HCT116 (cell line): ENCODE data around the gene TEAD1. TPM values are rescaled to one million over a fixed set of nuclear protein-coding genes. Genes with fewer than 3 reads are reported as not detected.
A peak's percentile ranks its signal among the peaks of the same experiment; 100 is the strongest.

Source experiments
- ATAC-seq: fragments of 200-7000 bp; cut with Tn5 transposase; 2 replicates; pipeline ENCODE4 v1.9.1; 2020; ENCODE audit warnings: mild to moderate bottlenecking, moderate library complexity
- BruUV-seq: library from RNA; stranded (reverse); fragments of 400-500 nt; replicated peaks from 2 replicates; lab custom pipeline; 2021; lab: Mats Ljungman, UMichigan
- CTCF ChIA-PET: fragments of 300-600 bp; sonication (Branson Sonifier 250); formaldehyde crosslinking; loops from one replicate; lab custom pipeline; 2021; ENCODE audit warnings: antibody characterized with exemption; lab: Charles Lee
- POLR2A ChIA-PET: fragments of 300-600, 350-600 bp; sonication (Branson Sonifier 250); formaldehyde crosslinking; loops from one replicate; lab custom pipeline; 2021; ENCODE audit warnings: antibody characterized with exemption; lab: Charles Lee
- RAD21 ChIA-PET, 2 experiments: fragments of 300-600 bp; sonication (Branson Sonifier 250); formaldehyde crosslinking; loops; one replicate each; lab custom pipeline; 2023; ENCODE audit warnings: low total read pairs in 2 of 2; ENCODE audit not compliant: uncharacterized antibody in 2 of 2, unreplicated experiment in 2 of 2, low non-redundant PET in 1 of 2; lab: Charles Lee
- DNase-seq: peaks from one replicate; pipeline ENCODE4 v3.0.0-alpha.2; 2010; ENCODE audit warnings: low read depth, low spot score
- H2AFZ ChIP-seq: fragments of 200-600 bp; shearing (Covaris generic), sonication (generic); 2 replicates; pipeline ENCODE4 v1.6.1; 2017; ENCODE audit warnings: low read depth, mixed run types, mixed read lengths, antibody characterized with exemption, low read length; ENCODE audit not compliant: poor library complexity, severe bottlenecking
- H3K27ac ChIP-seq: 2 replicates; pipeline ENCODE4 v1.5.1; 2012; ENCODE audit warnings: low read depth, low read length
- H3K27me3 ChIP-seq: fragments of 200-600 bp; sonication (generic); 2 replicates; pipeline ENCODE4 v1.6.1; 2016; ENCODE audit warnings: mixed run types, low read length, mixed read lengths; ENCODE audit not compliant: insufficient read depth
- H3K36me3 ChIP-seq, 2 experiments: fragments of 200-500 bp in 1 of 2; fragments of 200-600 bp in 1 of 2; sonication (Bioruptor generic) in 1 of 2; sonication (generic) in 1 of 2; 2 replicates each; pipeline versions ENCODE4 v1.5.1 to v1.6.1; 2014 to 2016; ENCODE audit warnings: low read length in 2 of 2, inconsistent platforms in 1 of 2, mixed read lengths in 1 of 2, mixed run types in 1 of 2; ENCODE audit not compliant: insufficient read depth in 2 of 2, control insufficient read depth in 1 of 2
- H3K4me1 ChIP-seq, 2 experiments: fragments of 200-600 bp in 1 of 2; sonication (generic) in 1 of 2; 2 replicates each; pipeline versions ENCODE4 v1.5.1 to v1.6.1; 2012 to 2017; ENCODE audit warnings: low read length in 2 of 2, inconsistent platforms in 1 of 2, mild to moderate bottlenecking in 1 of 2, mixed read lengths in 1 of 2, mixed run types in 1 of 2, moderate library complexity in 1 of 2; ENCODE audit not compliant: insufficient read depth in 2 of 2, control insufficient read depth in 1 of 2
- H3K4me2 ChIP-seq: fragments of 200-600 bp; sonication (generic); 2 replicates; pipeline ENCODE4 v1.6.1; 2017; ENCODE audit warnings: mixed run types, low read length, mixed read lengths
- H3K4me3 ChIP-seq, 2 experiments: fragments of 200-600 bp in 1 of 2; sonication (generic) in 1 of 2; replicated peaks in 1 of 2; 2 replicates each; pipeline ENCODE4 v1.5.1; 2011 to 2016; ENCODE audit warnings: low read length in 2 of 2, control low read depth in 1 of 2, low read depth in 1 of 2, mild to moderate bottlenecking in 1 of 2, mixed read lengths in 1 of 2, mixed run types in 1 of 2
- H3K79me2 ChIP-seq: fragments of 200-600 bp; sonication (generic); 2 replicates; pipeline ENCODE4 v1.6.1; 2017; ENCODE audit warnings: mild to moderate bottlenecking, mixed run types, low read length, moderate library complexity, mixed read lengths; ENCODE audit not compliant: insufficient read depth
- H3K9ac ChIP-seq: fragments of 200-600 bp; sonication (generic); 2 replicates; pipeline ENCODE4 v1.6.1; 2016; ENCODE audit warnings: low read length, mixed read lengths
- H3K9me2 ChIP-seq: fragments of 200-600 bp; sonication (generic), shearing (Covaris generic); 2 replicates; pipeline ENCODE4 v1.6.1; 2017; ENCODE audit warnings: mixed run types, mild to moderate bottlenecking, moderate library complexity; ENCODE audit not compliant: insufficient read depth
- H3K9me3 ChIP-seq, 2 experiments: fragments of 200-500 bp in 1 of 2; fragments of 200-600 bp in 1 of 2; sonication (Bioruptor generic) in 1 of 2; sonication (generic) in 1 of 2; 2 replicates each; pipeline ENCODE4 v1.6.1; 2014 to 2017; ENCODE audit warnings: low read length in 2 of 2, mixed read lengths in 2 of 2, inconsistent platforms in 1 of 2, low read depth in 1 of 2, mild to moderate bottlenecking in 1 of 2, mixed run types in 1 of 2, moderate library complexity in 1 of 2; ENCODE audit not compliant: control insufficient read depth in 1 of 2, insufficient read depth in 1 of 2
- H4K20me1 ChIP-seq: fragments of 200-600 bp; sonication (generic), shearing (Covaris generic); 2 replicates; pipeline ENCODE4 v1.6.1; 2017; ENCODE audit warnings: mixed run types, mild to moderate bottlenecking, moderate library complexity; ENCODE audit not compliant: insufficient read depth
- ATF3 ChIP-seq: IDR thresholded peaks from 2 replicates; pipeline ENCODE4 v1.6.1; 2012
- CBX3 ChIP-seq: IDR thresholded peaks from 2 replicates; pipeline ENCODE4 v1.6.1; 2012; ENCODE audit warnings: low read depth
- EGR1 ChIP-seq: IDR thresholded peaks from 2 replicates; pipeline ENCODE4 v1.6.1; 2012; ENCODE audit warnings: low read depth
- ELF1 ChIP-seq: IDR thresholded peaks from 2 replicates; pipeline ENCODE4 v1.6.1; 2012; ENCODE audit warnings: low read depth, borderline replicate concordance
- EZH2 ChIP-seq: fragments of 200-600 bp; sonication (generic); IDR thresholded peaks from 2 replicates; pipeline ENCODE4 v1.6.1; 2017; ENCODE audit warnings: antibody characterized with exemption, mixed run types
- EZH2phosphoT487 ChIP-seq: fragments of 200-600 bp; IDR thresholded peaks from 2 replicates; pipeline ENCODE4 v1.6.1; 2018; ENCODE audit warnings: antibody characterized with exemption, borderline replicate concordance
- FOSL1 ChIP-seq: IDR thresholded peaks from 2 replicates; pipeline ENCODE4 v1.6.1; 2012; ENCODE audit warnings: low read depth
- JUND ChIP-seq: IDR thresholded peaks from 2 replicates; pipeline ENCODE4 v1.6.1; 2012
- POLR2AphosphoS5 ChIP-seq: IDR thresholded peaks from 2 replicates; pipeline ENCODE4 v1.6.1; 2011; ENCODE audit warnings: mild to moderate bottlenecking, low read depth, low read length, moderate library complexity
- RAD21 ChIP-seq: IDR thresholded peaks from 2 replicates; pipeline ENCODE4 v1.6.1; 2012; ENCODE audit warnings: low read depth, mild to moderate bottlenecking
- SIN3A ChIP-seq: IDR thresholded peaks from 2 replicates; pipeline ENCODE4 v1.6.1; 2012; ENCODE audit warnings: low read depth
- SP1 ChIP-seq: IDR thresholded peaks from 2 replicates; pipeline ENCODE4 v1.6.1; 2012; ENCODE audit warnings: low read depth
- TCF7L2 ChIP-seq: IDR thresholded peaks from 2 replicates; pipeline ENCODE4 v1.7.0; 2011; ENCODE audit warnings: borderline replicate concordance, inconsistent platforms; ENCODE audit not compliant: insufficient read depth, insufficient read length; ENCODE audit errors: extremely low read depth
- YY1 ChIP-seq: IDR thresholded peaks from 2 replicates; pipeline ENCODE4 v1.6.1; 2011; ENCODE audit warnings: low read length, low read depth, moderate library complexity, mild to moderate bottlenecking; ENCODE audit not compliant: insufficient replicate concordance; ENCODE audit errors: extremely low read depth
- ZFX ChIP-seq: fragments of 450-650 bp; IDR thresholded peaks from 2 replicates; pipeline ENCODE4 v1.6.1; 2017
- ZNF274 ChIP-seq: fragments of 200-500 bp; sonication (Bioruptor generic); IDR thresholded peaks from 2 replicates; pipeline ENCODE4 v1.6.1; 2014; ENCODE audit warnings: mild to moderate bottlenecking, low read depth, low read length, inconsistent platforms
- intact Hi-C: fragments of 100-400 bp; cut with micrococcal nuclease; formaldehyde crosslinking; loops from 2 replicates; pipeline ENCODE4 v1.10.0; 2022
- total RNA-seq: library from RNA; stranded (reverse); gene quantifications from one replicate; pipeline ENCODE4 v1.2.1, GENCODE V29; 2021; ENCODE audit not compliant: unreplicated experiment
- TF ChIP-seq, protein P1 (sequence below): IDR thresholded peaks from 2 replicates; pipeline ENCODE4 v1.6.1; 2012
- TF ChIP-seq, protein P2 (sequence below), 3 experiments: fragments of 200-600 bp in 1 of 3; sonication (generic) in 1 of 3; IDR thresholded peaks in 2 of 3; conservative IDR thresholded peaks in 1 of 3; 2 replicates each; pipeline ENCODE4 v1.5.1; 2012 to 2017; ENCODE audit warnings: low read depth in 2 of 3, low read length in 2 of 3, antibody characterized with exemption in 1 of 3, borderline replicate concordance in 1 of 3, control low read depth in 1 of 3, mild to moderate bottlenecking in 1 of 3, mixed read lengths in 1 of 3, mixed run types in 1 of 3, moderate library complexity in 1 of 3; ENCODE audit not compliant: insufficient read depth in 1 of 3

TEAD1 gene
- total RNA-seq, 1 experiment from 2014 or later: 103 TPM

DNA sequence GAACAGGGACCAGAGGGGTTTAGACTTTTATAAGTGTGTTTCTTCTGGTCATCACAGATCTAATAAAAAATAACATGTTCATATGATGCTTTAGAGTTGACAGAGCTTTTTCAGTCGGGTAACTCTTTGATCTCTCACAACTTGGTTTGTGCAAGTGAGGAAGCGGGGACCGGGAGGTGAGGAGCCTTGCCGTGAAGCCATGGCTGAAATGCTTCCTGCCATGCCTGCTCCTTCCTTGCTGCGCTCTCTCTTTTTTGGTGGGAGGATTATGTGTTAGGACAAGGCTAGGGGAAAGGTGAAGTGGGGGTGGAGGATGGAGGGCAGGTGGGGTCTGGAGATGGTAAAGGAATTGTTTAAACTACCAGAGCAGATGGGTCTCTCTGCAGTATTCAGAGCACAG, 23.8 kb downstream of the TEAD1 start:
- DNase-seq: no peak

More for the DNA sequence above, 23.8 kb downstream of the TEAD1 start:
- peak overlapping the region; percentile 24 for H3K4me2 ChIP-seq
- H3K79me2 ChIP-seq: peaks cover 97% of the 10 kb centered on the region
- no peaks in the 10 kb centered on the region for H4K20me1 ChIP-seq
- H2AFZ ChIP-seq: no peak overlapping the region
- no TSS peak for BruUV-seq
- TF ChIP-seq SIN3A (no peak), JUND (no peak), ZFX (no peak), FOSL1 (no peak), SP1 (no peak), TCF7L2 (no peak), ELF1 (no peak), YY1 (no peak), ATF3 (no peak), CBX3 (no peak), ZNF274 (no peak), EGR1 (no peak), EZH2 (no peak), RAD21 (no peak), EZH2phosphoT487 (no peak), POLR2AphosphoS5 (no peak)
- TF ChIP-seq, protein P1, sequence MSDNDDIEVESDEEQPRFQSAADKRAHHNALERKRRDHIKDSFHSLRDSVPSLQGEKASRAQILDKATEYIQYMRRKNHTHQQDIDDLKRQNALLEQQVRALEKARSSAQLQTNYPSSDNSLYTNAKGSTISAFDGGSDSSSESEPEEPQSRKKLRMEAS: no peak
- TF ChIP-seq, protein P2, sequence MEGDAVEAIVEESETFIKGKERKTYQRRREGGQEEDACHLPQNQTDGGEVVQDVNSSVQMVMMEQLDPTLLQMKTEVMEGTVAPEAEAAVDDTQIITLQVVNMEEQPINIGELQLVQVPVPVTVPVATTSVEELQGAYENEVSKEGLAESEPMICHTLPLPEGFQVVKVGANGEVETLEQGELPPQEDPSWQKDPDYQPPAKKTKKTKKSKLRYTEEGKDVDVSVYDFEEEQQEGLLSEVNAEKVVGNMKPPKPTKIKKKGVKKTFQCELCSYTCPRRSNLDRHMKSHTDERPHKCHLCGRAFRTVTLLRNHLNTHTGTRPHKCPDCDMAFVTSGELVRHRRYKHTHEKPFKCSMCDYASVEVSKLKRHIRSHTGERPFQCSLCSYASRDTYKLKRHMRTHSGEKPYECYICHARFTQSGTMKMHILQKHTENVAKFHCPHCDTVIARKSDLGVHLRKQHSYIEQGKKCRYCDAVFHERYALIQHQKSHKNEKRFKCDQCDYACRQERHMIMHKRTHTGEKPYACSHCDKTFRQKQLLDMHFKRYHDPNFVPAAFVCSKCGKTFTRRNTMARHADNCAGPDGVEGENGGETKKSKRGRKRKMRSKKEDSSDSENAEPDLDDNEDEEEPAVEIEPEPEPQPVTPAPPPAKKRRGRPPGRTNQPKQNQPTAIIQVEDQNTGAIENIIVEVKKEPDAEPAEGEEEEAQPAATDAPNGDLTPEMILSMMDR (IDR thresholded peaks at IDR 0.05 in 2 of 3, conservative IDR thresholded peaks at IDR 0.05 in 1 of 3; ENCODE audit: borderline replicate concordance in 1 of 3, insufficient read depth in 1 of 3, low read depth in 2 of 3, low read length in 2 of 3): no peak
- TF ChIP-seq, all 23 proteins: peak for 0
- H3K4me3 ChIP-seq: no peak overlapping the region
- no peaks in the 10 kb centered on the region for H3K9me3 ChIP-seq
- ATAC-seq: no peak
- intact Hi-C loops: no loop called here
- ChIA-PET CTCF (no interaction called here), RAD21 (no interaction called here), POLR2A (no interaction called here)
- H3K9ac ChIP-seq: no peak overlapping the region
- peak overlapping the region; percentile 16 for H3K27ac ChIP-seq
- H3K4me1 ChIP-seq: peaks cover 60 to 63% of the 10 kb centered on the region in 2 experiments
- H3K27me3 ChIP-seq: no peaks in the 10 kb centered on the region
- no peaks in the 10 kb centered on the region for H3K36me3 ChIP-seq
- no peaks in the 10 kb centered on the region for H3K9me2 ChIP-seq
